Activated naive CD4-positive, alpha-beta T cell treated with Interleukin-2 at 50 U/mL for 16 hours (primary cell): ENCODE measurements around the gene ZNRF3.
"Not testable (repeated sequence)": the region's sequence is repeated elsewhere in the genome, so short reads cannot be mapped to it uniquely, and the experiment has no call there.

Experiments
- DNase-seq: peaks from one replicate; pipeline ENCODE4 v3.0.0-alpha.2; 2020

ZNRF3 gene

GRCh38 chr22:28882878-28883656 is at the start of gene ZNRF3:
Gene ZNRF3 (plus strand): TSS chr22:28883572. CDS start chr22:28883767, 195 bp downstream.
- peak; percentile 85 for DNase-seq

GRCh38 chr22:28835630-28836189 is 47.7 kb upstream of the ZNRF3 start:
- no peak for DNase-seq

GRCh38 chr22:28837640-28838039 is 45.7 kb upstream of the ZNRF3 start:
- DNase-seq: no peak

DNA sequence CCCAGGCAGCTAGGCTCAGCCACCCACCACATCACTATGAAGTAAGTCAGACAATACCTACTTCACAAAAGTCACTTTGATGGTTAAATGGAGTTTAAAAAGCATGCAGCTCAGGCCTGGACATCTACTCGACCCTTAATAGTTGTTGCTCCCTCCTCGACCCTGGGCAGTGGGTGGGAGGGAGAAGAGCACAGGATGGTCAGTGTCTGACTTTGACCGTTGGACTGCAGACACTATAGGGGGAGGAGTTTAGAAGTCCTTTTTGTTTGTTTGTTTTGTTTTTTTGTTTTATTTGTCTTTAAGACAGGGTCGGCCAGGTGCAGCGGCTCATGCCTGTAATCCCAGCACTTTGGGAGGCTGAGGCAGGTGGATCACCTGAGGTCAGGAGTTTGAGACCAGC is 44.4 kb upstream of the ZNRF3 start:
- DNase-seq: no peak

DNA sequence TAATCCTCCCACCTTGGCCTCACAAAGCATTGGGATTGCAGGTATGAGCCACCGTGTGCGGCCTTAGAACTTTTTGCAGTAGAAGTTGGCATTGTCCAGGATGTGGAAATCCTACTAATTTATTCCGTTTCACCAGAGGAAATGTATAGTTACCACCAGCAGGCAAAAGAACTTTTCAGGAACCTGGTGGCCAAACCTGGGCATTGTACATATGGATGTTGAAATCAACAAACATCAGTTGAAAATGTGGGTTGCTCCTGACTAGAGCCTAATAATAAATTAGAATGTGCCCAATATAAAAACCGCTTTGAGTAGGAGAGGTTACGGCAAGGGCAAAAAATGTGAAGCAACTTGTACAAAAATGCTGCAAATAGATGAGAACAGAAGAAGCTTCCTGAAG is 42.3 kb upstream of the ZNRF3 start:
- no peak for DNase-seq

GRCh38 chr22:28843633-28844032 is 39.7 kb upstream of the ZNRF3 start:
- DNase-seq: no peak

GRCh38 chr22:28844277-28844676 is 39.1 kb upstream of the ZNRF3 start:
- not testable (repeated sequence) for DNase-seq

GRCh38 chr22:28846994-28847393 is 36.4 kb upstream of the ZNRF3 start:
- DNase-seq: no peak

GRCh38 chr22:28855355-28856094 is 27.8 kb upstream of the ZNRF3 start:
- peak; percentile 33 for DNase-seq

DNA sequence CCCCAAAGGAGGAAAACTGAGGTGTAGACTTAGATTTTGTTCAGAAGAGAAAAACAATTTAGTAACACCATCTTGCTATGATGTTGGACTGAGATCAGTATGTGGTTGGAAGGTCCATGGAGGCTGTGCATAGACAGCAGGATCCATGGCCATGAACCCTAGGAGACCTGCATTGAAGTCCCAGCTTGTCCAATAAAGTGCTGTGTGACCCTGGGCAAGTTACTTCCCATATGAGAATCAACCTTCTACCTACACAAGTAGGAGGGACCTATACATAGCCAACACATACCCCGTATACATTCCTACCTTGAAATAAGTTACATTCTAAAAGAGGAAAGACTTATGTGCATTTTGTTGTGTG is 27.3 kb upstream of the ZNRF3 start:
- no peak for DNase-seq

DNA sequence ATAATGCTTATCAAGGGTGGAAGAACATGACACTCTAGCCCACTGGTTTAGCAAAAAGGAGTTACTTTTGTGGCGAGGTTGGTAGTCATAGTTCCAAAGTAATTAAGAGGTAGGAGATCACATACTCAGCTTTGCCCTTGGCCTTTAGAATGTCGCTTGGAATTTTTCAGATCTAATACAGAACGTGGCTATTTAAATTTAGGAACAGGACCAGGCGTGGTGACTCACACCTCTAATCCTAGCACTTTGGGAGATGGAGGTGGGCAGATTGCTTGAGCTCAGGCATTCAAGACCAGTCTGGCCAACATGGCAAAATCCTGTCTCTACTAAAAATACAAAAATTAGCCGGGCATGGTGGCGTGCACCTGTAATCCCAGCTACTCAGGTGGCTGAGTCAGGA is 26.1 kb upstream of the ZNRF3 start:
- no peak for DNase-seq

- DNase-seq: no peak
Observed at GRCh38 chr22:28864878-28865596, 18.3 kb upstream of the ZNRF3 start.

- DNase-seq: no peak
Observed at GRCh38 chr22:28867191-28867590, 16.2 kb upstream of the ZNRF3 start.

- peak; percentile 8 for DNase-seq
Observed at GRCh38 chr22:28868389-28868788, 15.0 kb upstream of the ZNRF3 start.

GRCh38 chr22:28869736-28870135 is 13.6 kb upstream of the ZNRF3 start:
- no peak for DNase-seq

GRCh38 chr22:28873183-28873963 is 10.0 kb upstream of the ZNRF3 start:
- DNase-seq: no peak

- DNase-seq: no peak
Observed at GRCh38 chr22:28874061-28874460, 9.3 kb upstream of the ZNRF3 start.

DNA sequence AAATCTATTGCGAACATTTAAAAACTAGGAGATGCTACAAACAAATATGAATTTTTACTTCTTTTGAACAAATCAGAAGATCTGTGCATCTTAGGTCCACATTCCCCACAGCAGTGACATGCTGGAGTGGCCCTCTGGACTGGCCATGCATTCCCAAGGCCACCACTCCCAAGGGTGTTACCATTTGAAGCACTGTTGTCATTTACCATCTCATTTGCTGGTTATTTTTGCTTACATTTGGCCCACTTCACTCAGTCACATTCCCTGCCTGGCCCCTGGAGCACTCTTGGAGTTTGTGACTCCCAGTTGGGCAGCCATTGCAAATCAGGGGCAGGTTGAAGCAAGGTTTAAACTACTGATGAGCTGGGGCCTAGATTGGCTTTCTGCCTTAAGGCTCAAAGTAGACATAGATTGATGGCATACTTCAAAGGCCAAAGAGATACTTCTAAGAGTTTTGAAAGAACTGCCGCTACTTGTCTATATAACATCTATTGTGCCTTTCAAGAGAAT is 8.5 kb upstream of the ZNRF3 start:
- DNase-seq: no peak

DNA sequence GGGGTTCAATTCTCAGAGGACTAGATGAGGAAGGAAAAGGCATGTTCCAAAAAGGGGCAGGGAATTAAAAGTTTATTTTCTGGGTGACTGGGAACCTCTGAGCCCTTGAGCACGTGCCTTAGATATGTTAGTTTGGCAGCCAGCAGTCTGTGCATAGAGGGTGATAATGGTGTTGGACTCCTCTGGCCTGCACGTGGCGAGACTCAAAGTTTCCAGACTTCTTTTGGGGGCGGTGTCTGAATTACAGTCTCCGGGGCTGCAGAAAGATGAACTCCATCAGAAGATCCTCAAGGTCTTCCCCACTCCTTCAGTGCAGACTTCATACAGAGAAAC is 861 bp upstream of the ZNRF3 start:
- peak; percentile 20 for DNase-seq

DNA sequence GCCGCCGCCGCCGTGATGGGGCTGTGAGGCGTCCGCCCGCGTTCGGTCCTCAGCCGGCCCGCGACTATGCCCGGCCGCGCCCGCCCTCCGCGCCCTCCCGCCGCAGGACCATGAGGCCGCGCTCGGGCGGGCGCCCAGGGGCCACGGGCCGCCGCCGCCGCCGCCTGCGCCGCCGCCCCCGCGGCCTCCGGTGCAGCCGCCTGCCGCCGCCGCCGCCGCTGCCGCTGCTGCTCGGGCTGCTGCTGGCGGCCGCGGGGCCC is 215 bp downstream of the ZNRF3 start:
- DNase-seq: no peak

- peak; percentile 30 for DNase-seq
Observed at GRCh38 chr22:28883917-28884746, 760 bp downstream of the ZNRF3 start.
